ENCODE data around the gene PACRG.
"Not testable (repeated sequence)": the region's sequence is repeated elsewhere in the genome, so short reads cannot be mapped to it uniquely, and the experiment has no call there.

Gene PACRG

DNA sequence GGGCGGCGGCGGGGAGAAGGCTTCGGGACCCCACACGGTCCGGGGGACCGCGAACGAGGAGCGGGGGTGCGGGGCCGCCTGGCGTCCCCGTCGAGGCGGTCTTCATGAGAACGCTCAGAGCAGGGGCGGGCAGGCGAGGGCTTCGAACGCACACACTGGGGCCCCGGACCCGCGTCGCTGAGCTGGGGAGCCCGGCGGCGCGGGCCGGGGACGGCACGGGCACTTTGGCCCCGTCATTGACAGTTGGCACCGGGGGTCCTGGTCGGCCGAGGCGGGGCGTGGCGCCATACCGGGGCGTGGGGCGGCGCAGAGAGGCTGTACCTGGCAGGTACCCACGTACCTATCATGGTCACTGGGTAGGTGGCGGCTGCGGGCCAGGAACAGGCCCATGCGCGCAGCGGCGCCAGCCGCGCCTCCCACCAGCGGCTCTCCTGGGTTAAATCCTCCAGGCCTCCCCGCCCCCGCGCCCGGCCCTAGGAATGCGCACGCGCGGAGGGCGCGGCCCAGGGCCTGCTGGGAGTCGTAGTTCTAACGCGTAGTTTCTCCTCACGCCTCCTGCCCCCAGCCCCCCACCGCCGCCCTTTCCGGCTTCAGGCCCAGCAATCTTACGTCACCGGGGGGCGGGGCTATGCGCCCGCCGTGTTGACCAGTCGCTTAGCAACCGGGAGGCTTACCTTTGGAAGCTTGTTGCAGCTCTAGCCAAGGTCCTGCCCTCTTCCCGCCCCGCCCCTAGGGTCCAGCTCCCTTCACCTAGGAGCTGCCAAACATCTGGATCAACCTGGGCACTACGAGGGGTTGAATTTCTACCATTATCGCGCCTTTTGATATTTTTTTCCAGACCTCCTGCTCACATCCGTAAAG, at the start of gene PACRG, which contains the start of gene PRKN:
PACRG (plus strand) TSS at position 653 of the 861 bp plus-strand sequence.
PRKN (minus strand) TSS at position 445 of the 861 bp plus-strand sequence.
- peak; percentile 91 to 95 for DNase-seq (ENCODE audit: low read depth in 2 of 2)

DNA sequence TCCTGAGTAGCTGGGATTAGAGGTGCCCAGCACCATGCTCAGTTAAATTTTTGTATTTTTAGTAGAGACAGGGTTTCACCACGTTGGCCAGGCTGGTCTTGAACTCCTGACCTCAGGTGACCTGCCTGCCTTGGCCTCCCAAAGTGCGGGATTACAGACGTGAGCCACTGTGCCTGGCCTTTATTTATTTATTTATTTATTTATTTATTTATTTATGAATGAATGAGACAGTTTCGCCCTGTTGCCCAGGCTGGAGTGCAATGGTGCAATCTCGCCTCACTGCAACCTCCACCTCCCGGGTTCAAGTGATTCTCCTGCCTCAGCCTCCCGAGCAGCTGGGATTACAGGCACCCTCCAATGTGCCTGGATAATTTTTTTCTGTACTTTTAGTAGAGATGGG, 48.9 kb upstream of the PACRG start:
- not testable (repeated sequence) for DNase-seq (ENCODE audit: low read depth in 2 of 2)

DNA sequence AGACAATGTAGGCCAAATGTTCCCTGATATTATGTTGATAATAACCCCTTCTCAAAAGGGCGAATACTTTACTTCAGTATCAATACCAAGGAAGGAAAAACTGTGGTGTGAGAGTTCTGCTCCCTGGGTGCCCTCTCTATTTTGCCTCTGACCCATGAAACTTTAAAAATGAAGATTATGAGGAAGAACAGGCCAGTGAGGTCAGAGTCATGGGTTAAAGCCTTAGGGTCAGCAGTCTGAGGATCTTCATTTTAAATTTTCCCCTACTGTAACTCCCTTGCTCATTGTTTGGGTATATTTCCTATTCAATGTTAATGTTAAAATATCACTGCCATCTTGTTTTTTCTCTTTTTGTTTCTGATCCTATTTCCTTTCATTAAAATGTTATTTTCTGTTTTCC, 48.1 kb upstream of the PACRG start:
- DNase-seq (ENCODE audit: low read depth in 2 of 2): no peak

DNA sequence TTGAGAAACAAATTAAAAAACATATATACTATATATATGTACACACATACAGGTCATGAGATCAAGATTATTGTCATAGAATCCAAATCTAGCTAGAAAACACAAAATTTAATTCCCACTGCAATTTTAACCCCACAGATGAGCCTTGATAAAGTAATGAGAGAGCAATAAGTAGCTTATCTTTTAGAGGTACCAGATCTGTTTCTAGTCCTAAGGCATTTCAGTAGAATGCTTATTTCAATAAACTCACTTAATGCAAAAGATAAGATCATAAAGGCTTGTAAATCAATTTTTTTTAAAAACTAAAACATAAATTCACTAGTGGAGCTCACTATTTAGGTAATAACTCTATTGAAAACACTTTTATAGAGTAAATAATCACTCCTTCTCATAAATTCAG, 47.4 kb upstream of the PACRG start:
- DNase-seq (ENCODE audit: low read depth in 2 of 2): no peak

DNA sequence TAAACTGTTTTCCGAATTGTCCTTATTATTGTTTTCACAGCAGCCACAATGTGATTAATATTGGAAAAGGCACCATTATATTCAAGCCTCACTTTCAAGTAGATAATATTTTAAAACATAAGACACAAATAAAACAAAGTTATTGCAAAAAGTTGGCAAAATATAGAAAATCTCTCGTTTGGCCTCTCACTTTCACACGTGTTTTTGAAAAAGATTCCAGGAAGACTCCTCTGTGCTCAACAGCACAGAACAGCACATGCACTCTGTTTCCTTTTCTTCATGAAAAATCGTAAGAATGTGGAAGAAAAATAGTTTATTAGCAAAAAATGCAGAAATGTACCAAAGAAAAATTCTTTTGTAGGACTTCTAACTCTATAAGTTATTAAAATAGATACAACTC, 46.9 kb upstream of the PACRG start:
- no peak for DNase-seq (ENCODE audit: low read depth in 2 of 2)

DNA sequence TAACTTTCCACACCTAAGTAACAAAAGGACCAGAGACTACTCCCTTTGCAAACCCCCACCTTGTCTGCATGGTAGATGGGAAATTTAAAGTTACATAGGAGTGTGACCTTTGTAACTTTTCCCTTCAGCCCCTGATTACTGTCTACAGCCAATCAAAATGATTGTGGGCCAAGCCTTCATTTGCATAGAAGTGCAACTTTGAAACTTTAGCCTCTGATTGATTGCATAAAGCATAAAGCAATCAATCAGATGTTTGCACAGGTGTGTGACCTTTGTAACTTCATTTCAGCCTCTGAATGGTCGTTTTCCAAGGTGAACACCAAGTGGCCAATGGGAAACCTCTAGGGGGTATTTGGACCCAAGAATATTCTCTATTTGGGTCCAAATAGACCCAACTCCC, 46.3 kb upstream of the PACRG start:
- no peak for DNase-seq (ENCODE audit: low read depth in 2 of 2)

DNA sequence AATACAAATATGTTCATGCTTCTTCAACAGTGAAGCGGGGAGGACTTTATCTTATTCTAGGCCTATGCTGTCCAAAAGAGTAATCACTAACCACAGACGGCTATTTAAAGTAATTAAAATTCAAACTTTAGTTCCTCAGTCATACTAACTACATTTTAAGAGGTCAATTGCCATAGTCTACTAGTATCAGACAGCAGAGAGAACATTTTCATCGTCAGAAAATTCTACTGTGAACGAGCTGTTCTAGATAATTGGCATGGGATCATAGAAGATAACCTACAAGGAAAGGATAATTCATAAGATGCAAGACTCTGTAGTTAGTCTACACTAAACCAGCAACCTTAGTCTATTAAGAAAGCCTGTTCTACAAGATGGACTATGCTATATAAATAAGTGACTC, 44.6 kb upstream of the PACRG start:
- DNase-seq (ENCODE audit: low read depth in 2 of 2): no peak

DNA sequence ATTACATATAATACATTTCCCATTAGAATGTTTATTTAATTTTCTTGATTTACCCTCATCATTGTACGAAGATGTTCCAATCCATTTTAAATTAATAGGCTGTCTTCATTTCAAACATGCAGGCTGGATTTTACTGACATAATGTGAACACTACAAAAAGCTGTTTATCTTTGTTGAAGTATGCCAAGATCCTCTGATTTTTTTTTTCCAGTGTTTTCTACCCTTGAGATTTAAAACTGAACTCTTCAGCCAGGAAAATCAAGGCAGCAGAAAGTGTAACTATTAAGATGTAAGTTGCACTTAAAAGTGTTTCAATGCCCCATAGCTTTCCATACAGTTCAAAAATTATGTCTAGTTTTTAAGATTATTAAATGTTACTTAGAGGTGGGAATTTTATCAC, 43.7 kb upstream of the PACRG start:
- DNase-seq (ENCODE audit: low read depth in 2 of 2): no peak

DNA sequence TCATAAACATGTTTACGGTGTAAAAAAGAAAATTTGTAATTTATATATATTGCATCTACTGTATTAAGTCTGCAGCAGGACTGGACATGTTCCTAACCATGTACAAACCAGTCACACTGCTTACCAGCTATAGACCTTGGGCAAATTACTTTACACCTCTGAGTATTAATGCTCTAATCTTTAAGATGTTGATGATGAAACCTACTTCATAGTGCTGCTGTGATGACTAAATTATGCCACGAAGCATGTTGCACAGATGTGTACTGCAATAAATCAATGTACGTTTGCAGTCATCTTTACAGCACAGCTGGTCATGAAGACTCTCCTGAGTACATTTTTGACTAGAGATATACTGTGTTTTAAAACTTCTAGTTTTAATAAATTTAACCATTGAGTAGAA, 42.8 kb upstream of the PACRG start:
- DNase-seq (ENCODE audit: low read depth in 2 of 2): no peak

DNA sequence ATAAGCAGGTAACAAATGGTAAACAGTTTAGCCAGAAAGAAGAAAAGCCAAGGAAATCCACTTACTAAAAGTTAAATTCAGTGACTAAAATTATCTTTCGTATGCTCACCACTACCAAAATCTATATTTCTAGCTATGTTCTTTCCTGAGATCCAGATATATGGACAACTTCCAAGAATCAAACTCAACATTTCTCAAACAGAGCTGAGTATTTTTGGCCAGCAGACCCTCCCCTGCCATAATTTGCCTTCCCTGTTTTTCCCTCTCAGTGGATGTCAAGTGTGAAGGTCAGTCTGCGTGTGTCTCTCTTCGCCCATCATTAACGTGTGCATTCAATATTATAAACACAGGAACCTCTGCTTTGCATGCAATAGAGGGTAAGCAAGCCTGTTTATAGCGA, 42.2 kb upstream of the PACRG start:
- no peak for DNase-seq (ENCODE audit: low read depth in 2 of 2)

DNA sequence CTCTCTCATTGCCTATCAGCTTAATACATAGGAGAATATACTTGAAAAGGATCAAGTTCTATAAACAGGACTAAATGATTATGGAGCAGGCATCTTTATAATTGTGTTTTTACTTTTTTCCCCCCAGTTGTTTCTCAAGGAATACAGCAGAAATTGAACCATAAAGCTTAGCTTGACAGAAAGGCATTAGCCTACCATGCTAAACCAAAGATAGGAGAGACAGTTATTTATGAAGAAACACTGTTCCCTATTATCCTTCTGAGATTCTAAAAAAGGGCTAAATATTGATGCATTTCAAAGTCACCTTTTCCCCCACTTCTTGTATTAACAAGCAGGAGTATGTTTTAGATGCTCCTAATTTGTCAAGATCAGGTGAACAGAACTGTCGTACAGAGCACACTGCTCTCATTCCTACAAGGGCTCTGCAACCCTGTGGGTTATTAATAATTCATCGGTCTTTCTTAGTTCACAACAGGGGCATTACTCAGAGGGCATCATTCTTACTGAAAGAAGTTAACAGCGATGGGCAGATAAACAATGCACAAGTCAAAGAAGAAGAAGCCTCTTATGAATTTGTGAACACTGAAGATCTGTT, 38.9 kb upstream of the PACRG start:
- no peak for DNase-seq (ENCODE audit: low read depth in 2 of 2)

DNA sequence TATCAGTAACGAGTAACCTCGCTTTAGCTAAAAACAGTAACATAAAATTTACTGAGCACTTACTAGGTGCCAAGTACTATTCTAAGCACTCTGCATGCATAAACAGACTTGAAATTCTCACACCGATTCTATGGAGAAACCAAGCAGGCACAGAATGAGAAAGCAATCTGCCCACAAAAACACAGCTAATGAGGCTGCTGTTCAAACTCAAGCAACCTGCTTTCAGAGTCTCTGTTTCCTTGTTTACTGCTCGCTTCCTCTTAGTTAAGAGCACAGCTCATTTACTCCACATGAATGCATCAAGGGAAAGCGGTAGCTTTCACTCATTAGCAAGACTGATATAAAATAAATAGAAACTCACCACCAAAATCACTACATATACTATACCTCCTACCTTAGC, 37.6 kb upstream of the PACRG start:
- DNase-seq (ENCODE audit: low read depth in 2 of 2): no peak

DNA sequence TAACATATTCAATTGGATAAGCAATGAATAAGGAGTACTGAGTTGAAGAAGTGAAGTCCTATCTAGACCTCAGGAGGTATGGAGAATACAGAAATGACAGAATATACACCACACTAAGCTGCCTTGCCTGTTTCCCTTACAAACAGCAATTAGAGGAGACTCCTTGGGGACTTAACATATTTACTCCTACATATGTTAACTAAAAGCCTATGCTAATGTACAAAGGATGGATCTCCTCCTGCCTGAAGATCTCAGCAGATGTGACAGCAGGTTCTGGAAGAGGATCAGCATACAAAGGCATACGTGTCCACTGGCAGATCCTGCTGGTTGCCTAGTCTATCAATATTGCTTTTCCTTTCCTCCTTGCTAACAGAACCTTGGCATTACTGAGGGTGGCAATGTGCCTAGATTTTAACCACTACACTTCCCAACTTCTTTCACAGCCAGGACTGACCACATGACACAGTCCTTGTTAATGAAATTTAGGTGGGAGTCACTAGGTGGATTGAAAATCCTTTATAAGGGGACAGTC, 29.8 kb upstream of the PACRG start:
- no peak for DNase-seq (ENCODE audit: low read depth in 2 of 2)

DNA sequence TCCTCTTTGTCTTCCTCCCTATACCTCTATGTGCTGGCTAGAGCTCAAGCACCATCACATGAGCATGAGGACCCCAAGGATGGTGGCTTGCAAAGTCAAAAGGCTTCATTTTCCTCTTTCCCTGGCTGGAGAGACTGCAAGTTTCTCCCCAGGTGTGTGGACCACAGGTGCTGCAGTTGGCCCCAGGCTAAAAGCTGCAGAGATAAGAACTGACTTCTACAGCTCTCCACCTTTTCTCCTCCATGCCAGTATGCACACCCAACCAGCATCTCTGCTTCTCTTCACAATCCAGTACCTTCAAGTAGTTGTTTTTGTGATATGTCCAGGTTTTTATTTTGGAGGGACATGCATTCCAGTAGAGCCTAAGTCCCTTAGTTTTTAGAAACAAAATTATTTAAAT, 29.3 kb upstream of the PACRG start:
- DNase-seq (ENCODE audit: low read depth in 2 of 2): no peak

DNA sequence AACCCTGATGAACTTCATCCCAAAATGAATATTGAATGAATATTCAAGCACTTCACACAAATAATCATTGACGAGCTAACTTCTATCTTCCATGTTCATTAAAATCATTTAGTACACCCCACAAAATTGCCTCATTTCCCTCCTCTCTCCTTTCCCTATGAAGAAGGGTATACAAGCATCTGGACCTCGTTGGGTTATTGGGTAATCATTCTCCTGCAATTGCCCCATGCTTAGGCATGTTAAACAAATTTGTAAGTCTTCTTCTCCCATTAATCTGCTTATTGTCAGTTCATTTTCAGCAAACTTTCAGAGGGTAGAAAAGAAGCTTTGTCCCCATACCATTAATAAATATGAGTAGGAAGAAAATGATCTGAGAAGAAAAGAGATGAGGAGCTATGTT, 27.8 kb upstream of the PACRG start:
- DNase-seq (ENCODE audit: low read depth in 2 of 2): no peak

DNA sequence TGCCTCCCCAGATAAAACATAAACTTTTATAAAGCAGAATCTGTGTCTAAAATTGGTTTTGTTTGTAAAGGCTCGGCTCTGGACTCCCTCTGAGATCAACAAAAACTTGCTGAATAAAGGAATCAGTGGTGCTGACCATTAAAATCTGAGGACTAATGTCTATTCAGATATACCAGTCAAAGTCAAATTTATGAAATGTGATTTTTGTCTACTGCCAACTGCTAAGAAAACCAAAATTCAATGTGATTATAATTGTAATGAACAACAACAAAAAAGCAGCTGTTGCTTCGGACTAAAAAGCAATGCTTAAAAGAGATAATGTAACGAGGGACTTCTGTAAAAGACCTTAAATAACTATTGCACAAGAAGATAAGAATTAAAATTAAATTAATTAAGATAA, 26.8 kb upstream of the PACRG start:
- no peak for DNase-seq (ENCODE audit: low read depth in 2 of 2)

DNA sequence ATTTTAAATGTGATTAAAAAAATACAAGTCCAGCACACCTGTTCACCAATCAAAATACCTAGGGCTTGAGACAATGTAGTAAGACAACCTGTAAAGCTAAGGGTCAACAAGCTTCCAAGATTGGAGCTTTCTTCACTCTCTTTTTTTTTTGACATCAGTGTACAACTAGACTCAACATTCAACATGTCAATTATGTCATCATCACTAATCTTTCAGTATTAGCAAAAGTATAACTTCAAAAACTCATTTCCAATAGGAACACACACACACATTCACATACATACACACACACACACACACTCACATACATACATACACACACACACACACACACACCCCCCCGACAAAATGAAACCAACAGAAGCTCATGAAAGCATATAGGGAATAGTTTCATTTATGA, 26.2 kb upstream of the PACRG start:
- no peak for DNase-seq (ENCODE audit: low read depth in 2 of 2)

DNA sequence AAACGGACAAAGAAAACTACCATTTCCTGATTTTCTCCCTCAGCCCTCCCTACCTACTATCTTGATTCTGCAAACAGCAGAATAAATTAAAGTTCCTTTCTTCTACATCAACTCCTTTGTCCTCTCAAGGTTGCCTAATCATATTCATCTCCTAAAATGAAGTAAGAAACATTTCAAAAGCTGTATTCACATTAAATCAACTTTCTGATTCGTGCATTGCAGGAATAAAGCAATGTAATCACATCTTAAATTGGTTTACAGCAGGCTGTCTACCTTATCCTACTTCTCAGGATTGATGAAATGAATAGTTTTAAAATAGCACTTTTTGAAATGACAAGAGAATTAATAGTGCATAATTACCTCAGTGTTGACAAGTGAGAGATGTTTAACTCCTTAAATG, 25.3 kb upstream of the PACRG start:
- DNase-seq (ENCODE audit: low read depth in 2 of 2): no peak

DNA sequence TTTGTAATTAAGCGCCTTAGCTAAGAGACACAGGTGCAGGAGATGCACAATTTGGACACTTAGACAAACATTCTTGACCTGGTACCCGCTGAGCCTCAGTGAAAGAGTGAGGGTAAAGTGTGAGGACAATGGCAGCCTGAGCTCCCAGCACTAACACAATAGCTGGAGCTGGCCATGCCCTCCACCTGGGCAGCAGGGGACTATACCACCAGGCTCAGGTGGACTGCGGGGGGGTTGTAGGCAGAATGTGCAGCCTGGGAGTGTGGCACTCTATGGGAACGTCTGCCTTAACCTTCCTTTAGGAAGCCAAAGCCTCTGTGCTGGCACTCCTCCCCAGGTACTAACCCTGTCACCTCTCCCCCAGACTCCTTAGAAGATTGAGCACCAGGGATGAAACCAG, 23.8 kb upstream of the PACRG start:
- DNase-seq (ENCODE audit: low read depth in 2 of 2): no peak

DNA sequence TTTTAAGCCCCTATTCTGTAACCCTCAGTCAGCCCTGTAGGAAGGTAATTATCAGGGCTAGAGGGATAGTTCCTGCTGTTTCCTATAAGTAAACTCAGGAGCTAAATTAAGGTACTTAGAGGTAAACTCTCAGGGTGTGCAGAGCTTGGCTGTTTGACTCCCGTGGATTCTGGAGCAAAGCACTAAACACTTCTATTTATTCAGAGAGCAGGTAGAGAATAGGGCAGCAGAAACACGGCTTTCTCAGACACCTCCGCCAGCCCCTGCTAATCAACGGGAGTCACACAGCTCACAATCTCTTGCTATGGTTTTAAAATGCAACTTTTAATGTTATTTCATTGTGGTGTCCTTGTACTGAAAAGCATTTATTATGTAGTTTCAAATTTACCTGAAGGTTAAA, 22.0 kb upstream of the PACRG start:
- DNase-seq (ENCODE audit: low read depth in 2 of 2): no peak

DNA sequence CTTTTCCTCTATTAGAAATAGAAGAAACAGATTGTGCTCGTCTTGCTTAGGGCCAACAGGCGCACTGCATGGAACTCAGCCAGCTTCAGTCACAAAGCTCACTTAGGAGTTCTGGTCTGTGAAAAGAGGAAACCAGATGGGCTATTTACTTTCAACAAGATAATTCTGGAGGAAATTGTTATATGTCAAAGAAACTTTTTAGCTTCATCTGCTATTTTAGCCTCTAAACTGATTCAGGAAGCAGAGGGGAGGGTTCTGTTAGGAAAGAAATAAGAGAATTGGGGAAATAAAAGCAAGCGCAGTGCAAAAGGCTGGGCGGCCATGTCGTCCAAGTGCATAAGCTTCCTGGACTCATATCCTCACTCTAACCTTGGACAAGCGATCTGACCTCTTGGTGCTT, 21.5 kb upstream of the PACRG start:
- no peak for DNase-seq (ENCODE audit: low read depth in 2 of 2)

DNA sequence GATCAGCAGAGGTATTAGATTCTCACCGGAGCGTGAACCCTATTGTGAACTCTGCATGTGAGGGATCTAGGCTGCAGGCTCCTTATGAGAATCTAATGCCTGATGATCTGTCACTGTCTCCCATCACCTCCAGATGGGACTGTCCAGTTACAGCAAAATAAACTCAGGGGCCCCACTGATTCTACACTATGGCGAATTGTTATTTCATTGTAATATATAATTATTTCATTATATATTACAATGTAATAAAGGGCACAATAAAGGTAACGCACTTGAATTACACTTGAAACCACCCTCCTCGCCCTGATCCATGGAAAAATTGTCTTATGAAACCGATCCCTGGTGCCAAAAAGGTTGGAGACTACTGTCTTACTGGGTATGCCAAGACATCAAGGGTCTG, 18.8 kb upstream of the PACRG start:
- DNase-seq (ENCODE audit: low read depth in 2 of 2): no peak

DNA sequence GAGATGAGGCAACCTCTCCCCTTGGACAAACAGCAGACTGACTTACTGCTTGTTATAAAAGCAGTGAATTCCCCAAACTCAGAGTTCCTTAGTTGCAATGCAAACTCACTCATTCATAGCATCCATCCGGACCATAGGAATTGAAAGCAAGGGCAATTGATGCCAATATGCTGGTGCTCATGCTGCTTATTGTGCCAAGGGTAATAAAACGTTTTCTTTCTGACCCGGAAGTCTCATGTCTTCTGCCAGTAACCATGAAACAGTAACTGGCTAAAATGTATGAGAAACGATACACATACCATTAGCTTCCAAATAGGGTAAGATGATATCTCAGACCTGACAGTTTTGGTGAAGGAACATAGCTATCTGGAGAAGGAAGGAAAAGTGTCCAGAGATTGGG, 18.3 kb upstream of the PACRG start:
- DNase-seq (ENCODE audit: low read depth in 2 of 2): no peak
